Measurements from ENCODE around the gene BMP4. TPM values are rescaled to one million over a fixed set of nuclear protein-coding genes. Genes with fewer than 3 reads are reported as not detected.

Gene BMP4
- total RNA-seq, 1 experiment from 2014 or later, result 24.8 TPM

DNA sequence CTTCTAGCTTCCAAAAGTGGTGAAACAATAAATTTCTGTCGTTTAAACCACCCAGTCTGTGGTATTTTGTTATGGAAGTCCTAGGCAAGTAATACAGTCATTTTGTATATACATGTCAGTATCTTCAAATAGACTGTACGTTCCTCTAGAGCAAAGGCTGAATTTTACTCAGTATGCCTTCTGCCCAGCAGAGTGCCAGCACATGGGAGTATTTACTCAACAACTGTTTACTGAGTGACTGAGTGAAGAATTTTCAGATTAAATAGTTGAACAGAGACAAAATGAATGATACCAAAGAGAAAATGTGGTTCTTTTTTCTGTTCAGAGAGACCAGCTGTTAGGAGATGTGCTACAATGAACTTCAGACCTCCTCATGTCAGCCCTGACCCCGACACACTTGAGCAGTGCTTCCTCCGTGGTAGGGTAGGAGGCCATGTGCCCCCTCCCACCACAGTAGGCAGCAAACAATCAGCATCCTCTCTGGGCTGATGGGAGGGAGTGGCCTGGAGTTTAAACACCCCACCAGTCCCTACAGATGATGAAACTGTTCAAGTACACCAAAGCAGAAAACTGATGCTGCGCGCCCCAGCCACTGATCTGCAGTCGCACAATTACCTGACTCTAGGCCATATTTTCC, 21.7 kb downstream of the BMP4 start:
- Mint-ChIP-seq H3K36me3 (ENCODE audit: insufficient read depth, unreplicated experiment) (no peaks in the 10 kb centered on the region), H3K4me1 (ENCODE audit: low read depth, unreplicated experiment) (peaks cover 13% of the 10 kb centered on the region), H3K27me3 (ENCODE audit: unreplicated experiment) (no peaks in the 10 kb centered on the region), H3K4me3 (ENCODE audit: low read depth, unreplicated experiment) (no peak overlapping the region), H3K9me3 (ENCODE audit: low read depth, unreplicated experiment) (no peaks in the 10 kb centered on the region), H3K27ac (ENCODE audit: unreplicated experiment) (no peak overlapping the region)
- CTCF ChIA-PET, result no interaction called here
- no TSS peak for BruUV-seq (replicated peaks)
- intact Hi-C loops (cut with micrococcal nuclease; ENCODE audit: unreplicated experiment), result loop anchor here (10.0 kb wide), 2 partner anchors 320 to 390 kb away; no protein-coding TSS in a partner anchor
- DNase-seq, result no peak
- TF ChIP-seq, protein P1, sequence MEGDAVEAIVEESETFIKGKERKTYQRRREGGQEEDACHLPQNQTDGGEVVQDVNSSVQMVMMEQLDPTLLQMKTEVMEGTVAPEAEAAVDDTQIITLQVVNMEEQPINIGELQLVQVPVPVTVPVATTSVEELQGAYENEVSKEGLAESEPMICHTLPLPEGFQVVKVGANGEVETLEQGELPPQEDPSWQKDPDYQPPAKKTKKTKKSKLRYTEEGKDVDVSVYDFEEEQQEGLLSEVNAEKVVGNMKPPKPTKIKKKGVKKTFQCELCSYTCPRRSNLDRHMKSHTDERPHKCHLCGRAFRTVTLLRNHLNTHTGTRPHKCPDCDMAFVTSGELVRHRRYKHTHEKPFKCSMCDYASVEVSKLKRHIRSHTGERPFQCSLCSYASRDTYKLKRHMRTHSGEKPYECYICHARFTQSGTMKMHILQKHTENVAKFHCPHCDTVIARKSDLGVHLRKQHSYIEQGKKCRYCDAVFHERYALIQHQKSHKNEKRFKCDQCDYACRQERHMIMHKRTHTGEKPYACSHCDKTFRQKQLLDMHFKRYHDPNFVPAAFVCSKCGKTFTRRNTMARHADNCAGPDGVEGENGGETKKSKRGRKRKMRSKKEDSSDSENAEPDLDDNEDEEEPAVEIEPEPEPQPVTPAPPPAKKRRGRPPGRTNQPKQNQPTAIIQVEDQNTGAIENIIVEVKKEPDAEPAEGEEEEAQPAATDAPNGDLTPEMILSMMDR (IDR thresholded peaks at IDR 0.05; ENCODE audit: unreplicated experiment), result no peak

DNA sequence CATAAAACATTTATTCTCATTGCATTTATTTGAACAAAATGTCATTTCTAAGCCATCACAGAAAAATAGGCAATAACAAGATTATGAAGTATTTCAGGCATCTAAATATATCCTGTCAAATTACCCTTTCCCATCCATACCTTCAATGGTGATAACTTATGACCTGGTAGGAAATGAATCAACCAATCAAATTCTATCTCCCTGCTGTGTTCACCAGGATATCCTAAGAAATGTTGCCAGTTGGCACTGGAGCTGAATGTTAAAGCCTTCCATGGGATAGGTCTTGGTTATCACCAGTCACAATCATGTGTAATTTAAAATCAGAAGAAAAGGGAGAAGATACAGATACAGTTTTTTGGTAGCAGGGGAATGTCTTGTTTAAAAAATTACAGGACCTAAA, 23.7 kb downstream of the BMP4 start:
- BruUV-seq (replicated peaks), result no TSS peak
- Mint-ChIP-seq H3K27ac (ENCODE audit: unreplicated experiment) (no peak overlapping the region), H3K4me1 (ENCODE audit: low read depth, unreplicated experiment) (peaks cover 10% of the 10 kb centered on the region), H3K36me3 (ENCODE audit: insufficient read depth, unreplicated experiment) (no peaks in the 10 kb centered on the region), H3K4me3 (ENCODE audit: low read depth, unreplicated experiment) (no peak overlapping the region), H3K9me3 (ENCODE audit: low read depth, unreplicated experiment) (no peaks in the 10 kb centered on the region), H3K27me3 (ENCODE audit: unreplicated experiment) (no peaks in the 10 kb centered on the region)
- intact Hi-C loops (cut with micrococcal nuclease; ENCODE audit: unreplicated experiment), result loop anchor here (10.0 kb wide), 2 partner anchors 318 to 392 kb away; no protein-coding TSS in a partner anchor
- CTCF ChIA-PET, result no interaction called here
- DNase-seq, result no peak
- TF ChIP-seq, protein P1 (IDR thresholded peaks at IDR 0.05; ENCODE audit: unreplicated experiment), result no peak

DNA sequence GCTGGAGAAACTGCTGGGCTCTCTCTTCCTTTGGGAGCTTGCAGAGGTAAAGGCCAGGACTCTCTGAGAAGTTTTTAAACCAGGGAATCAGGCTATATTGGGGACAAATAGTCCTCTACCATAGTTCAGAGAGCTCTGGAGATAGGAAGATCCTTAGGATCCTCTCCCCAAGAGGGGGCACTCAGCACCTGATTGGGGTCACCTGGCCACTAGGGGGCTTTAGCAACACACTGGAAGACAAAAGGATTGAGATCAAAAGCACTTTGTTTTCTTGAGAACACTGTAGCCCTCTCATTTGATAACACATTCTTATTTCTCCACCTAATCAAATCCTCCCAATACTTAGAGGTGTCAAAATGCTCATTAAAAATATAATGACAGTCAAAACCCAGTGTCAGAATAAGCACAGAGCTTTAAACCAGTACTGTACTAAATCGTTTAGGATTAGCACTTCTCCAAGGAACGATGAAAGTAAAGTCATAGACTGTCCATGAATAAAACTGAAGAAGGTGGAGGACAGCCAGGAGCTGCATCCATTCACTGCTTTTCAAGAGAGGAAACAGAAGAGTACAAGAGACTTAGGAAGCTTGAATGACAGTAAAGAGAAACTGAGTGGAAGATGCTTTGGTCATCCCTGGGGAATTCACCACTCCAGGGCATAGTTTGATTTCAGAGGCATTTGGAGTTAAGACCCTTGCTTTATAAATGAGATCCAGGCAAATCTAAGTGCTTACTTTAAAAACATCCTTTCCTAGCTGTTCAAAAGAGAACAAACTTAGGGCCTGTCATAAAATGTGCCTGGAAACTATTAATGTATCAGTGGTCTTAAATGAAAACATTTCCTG, 26.5 kb downstream of the BMP4 start:
- Mint-ChIP-seq H3K27me3 (ENCODE audit: unreplicated experiment) (no peaks in the 10 kb centered on the region), H3K4me3 (ENCODE audit: low read depth, unreplicated experiment) (no peak overlapping the region), H3K27ac (ENCODE audit: unreplicated experiment) (no peak overlapping the region), H3K4me1 (ENCODE audit: low read depth, unreplicated experiment) (peaks cover 28% of the 10 kb centered on the region), H3K36me3 (ENCODE audit: insufficient read depth, unreplicated experiment) (no peaks in the 10 kb centered on the region), H3K9me3 (ENCODE audit: low read depth, unreplicated experiment) (no peaks in the 10 kb centered on the region)
- TF ChIP-seq, protein P1 (IDR thresholded peaks at IDR 0.05; ENCODE audit: unreplicated experiment), result peak; percentile 43
- intact Hi-C loops (cut with micrococcal nuclease; ENCODE audit: unreplicated experiment), result loop anchor here (10.0 kb wide), 3 partner anchors 315 to 395 kb away; no protein-coding TSS in a partner anchor
- CTCF ChIA-PET, result interaction anchor here (1.1 kb wide), 2 partner anchors 245 to 266 kb away, joined by 3 read pairs; no protein-coding TSS in a partner anchor
- no TSS peak for BruUV-seq (replicated peaks)
- DNase-seq, result peak; percentile 76

DNA sequence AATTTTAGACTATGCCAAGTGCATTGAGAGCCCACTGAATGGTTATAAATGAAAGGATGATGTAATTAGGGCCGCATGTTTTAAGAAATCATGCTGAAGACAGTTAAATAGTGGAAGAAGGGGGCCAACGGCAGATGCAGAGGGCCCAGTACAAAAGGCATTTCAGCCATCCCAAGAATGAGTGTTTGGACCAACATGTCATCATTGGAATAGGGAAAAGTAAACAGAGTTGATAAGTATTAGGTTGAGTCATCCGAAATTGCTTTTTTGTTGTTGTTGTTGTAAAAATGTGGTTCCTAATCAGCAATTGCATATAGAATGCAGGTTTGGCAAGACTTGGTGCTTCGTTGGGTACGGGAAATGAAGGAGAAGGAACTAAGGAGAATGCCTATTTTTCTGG, 29.5 kb downstream of the BMP4 start:
- Mint-ChIP-seq H3K36me3 (ENCODE audit: insufficient read depth, unreplicated experiment) (no peaks in the 10 kb centered on the region), H3K4me1 (ENCODE audit: low read depth, unreplicated experiment) (peaks cover 46% of the 10 kb centered on the region), H3K27ac (ENCODE audit: unreplicated experiment) (no peak overlapping the region), H3K9me3 (ENCODE audit: low read depth, unreplicated experiment) (no peaks in the 10 kb centered on the region), H3K27me3 (ENCODE audit: unreplicated experiment) (no peaks in the 10 kb centered on the region), H3K4me3 (ENCODE audit: low read depth, unreplicated experiment) (no peak overlapping the region)
- CTCF ChIA-PET, result interaction anchor here (0.7 kb wide), 1 partner anchor 10 kb away, joined by 3 read pairs; no protein-coding TSS in a partner anchor
- no TSS peak for BruUV-seq (replicated peaks)
- TF ChIP-seq, protein P1 (IDR thresholded peaks at IDR 0.05; ENCODE audit: unreplicated experiment), result no peak
- no peak for DNase-seq
- intact Hi-C loops (cut with micrococcal nuclease; ENCODE audit: unreplicated experiment), result loop anchor here (10.0 kb wide), 1 partner anchor 392 kb away; no protein-coding TSS in a partner anchor
